ENCODE data around the gene EEF1AKMT2.

Gene EEF1AKMT2

GRCh38 chr10:124744102-124745050 lies 47.3 kb downstream of the EEF1AKMT2 start, which contains the start of gene FAM53B:
Gene FAM53B, minus strand, starts transcription at chr10:124744378. Its CDS starts 37,665 bp downstream, at chr10:124706713.
- DNase-seq (ENCODE audit: extremely low spot score): peak; percentile 86
- TF ChIP-seq CTCF (IDR thresholded peaks at IDR 0.05; ENCODE audit: control extremely low read depth, extremely low read depth, low read depth, missing control alignments): no peak
- POLR2A ChIA-PET: no interaction called here
- CTCF ChIA-PET: interaction anchor here (0.9 to 6.0 kb wide), 8 partner anchors 10 to 212 kb away, joined by 3 to 69 read pairs (median 6); partner anchors contain the start of gene ABRAXAS2

DNA sequence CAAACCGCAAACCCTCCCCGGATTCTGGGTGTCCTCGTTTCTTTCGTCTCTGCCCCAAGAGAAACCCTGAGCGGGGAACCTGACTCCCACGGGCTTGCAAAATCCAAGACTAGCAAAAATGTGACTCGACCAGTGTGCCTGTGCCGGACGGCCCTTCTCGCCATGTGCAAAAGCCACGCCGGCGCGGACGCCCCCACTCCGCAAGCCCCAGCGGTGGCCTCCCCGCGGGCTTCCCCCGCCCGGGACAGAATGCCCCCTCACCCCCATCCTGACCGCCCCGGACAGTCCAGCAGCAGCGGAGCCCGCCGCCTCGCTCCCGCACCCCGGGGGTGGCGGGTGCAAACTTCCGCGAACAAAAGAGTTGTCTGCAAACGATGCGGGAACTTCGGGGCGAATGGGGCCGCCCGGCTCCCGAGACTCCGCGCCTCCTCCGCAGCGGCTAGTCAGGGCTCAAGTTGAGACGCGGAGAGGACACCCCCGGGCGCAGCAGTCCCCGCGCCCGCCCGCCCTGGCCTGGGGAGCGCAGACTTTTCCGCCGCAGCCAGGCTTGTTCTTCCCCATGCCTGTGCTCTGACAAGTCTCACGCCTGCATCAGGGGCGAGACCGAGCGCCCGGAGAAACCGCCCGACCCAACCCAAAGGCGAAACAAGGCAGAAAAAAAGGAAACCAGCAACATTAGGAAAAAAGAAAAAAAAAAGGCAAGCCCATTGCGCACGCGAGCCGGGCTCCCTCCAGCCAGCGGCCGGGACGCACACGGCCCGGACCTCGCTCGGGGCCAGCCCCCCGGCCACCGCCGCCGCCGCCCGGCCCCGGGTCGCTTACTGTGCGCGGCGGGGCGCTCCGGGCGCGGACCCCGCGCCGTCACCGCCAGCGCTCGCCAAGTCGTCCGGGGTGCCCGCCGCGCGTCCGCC lies 48.2 kb downstream of the EEF1AKMT2 start:
- CTCF ChIA-PET: interaction anchor here (1.1 to 5.0 kb wide), 8 partner anchors 12 to 213 kb away, joined by 3 to 79 read pairs (median 50); no protein-coding TSS in a partner anchor
- TF ChIP-seq CTCF (IDR thresholded peaks at IDR 0.05; ENCODE audit: control extremely low read depth, extremely low read depth, low read depth, missing control alignments): no peak
- no peak for DNase-seq (ENCODE audit: extremely low spot score)
- POLR2A ChIA-PET: no interaction called here

GRCh38 chr10:124742413-124743190 lies 49.1 kb downstream of the EEF1AKMT2 start:
- POLR2A ChIA-PET: no interaction called here
- no peak for DNase-seq (ENCODE audit: extremely low spot score)
- CTCF ChIA-PET: interaction anchor here (1.1 to 5.0 kb wide), 21 partner anchors 7 to 212 kb away, joined by 3 to 79 read pairs (median 16); partner anchors contain the start of gene ABRAXAS2
- TF ChIP-seq CTCF (IDR thresholded peaks at IDR 0.05; ENCODE audit: control extremely low read depth, extremely low read depth, low read depth, missing control alignments): peak; percentile 27

DNA sequence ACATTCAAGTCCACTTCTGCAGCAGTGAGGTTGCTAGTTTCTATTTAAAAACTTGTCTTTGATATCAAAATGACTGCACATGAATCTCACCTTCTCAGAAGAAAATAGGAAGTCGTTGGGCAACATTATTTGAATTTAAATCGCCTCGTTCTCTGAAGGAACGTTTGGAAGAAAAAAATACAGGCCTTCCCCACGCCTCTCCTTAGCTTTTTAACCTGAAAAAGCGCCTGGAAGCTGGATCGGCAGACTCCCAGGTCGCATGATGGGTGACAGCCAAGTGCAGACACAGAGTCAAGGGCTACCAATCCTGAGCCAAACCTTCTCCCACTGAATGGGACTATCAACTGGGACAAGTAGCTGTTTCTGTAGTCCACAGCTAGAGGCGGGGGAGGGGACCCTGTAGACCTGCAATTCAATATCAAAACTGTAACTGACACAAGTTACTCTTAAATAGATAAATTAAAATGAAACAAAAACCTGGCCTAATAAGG lies 49.7 kb downstream of the EEF1AKMT2 start:
- POLR2A ChIA-PET: interaction anchor here (1.7 kb wide), 1 partner anchor 23 kb away, joined by 4 read pairs; no protein-coding TSS in a partner anchor
- no peak for DNase-seq (ENCODE audit: extremely low spot score)
- TF ChIP-seq CTCF (IDR thresholded peaks at IDR 0.05; ENCODE audit: control extremely low read depth, extremely low read depth, low read depth, missing control alignments): no peak
- CTCF ChIA-PET: interaction anchor here (0.6 to 5.0 kb wide), 42 partner anchors 8 to 320 kb away, joined by 3 to 79 read pairs (median 8); partner anchors contain the start of genes ABRAXAS2 and EEF1AKMT2

- ChIA-PET CTCF (interaction anchor here (0.6 to 5.0 kb wide), 47 partner anchors 9 to 321 kb away, joined by 3 to 79 read pairs (median 5); partner anchors contain the start of genes ABRAXAS2 and EEF1AKMT2), POLR2A (interaction anchor here (0.6 to 1.7 kb wide), 3 partner anchors 18 to 1740 kb away, joined by 3 to 4 read pairs (median 4); no protein-coding TSS in a partner anchor)
- TF ChIP-seq CTCF (IDR thresholded peaks at IDR 0.05; ENCODE audit: control extremely low read depth, extremely low read depth, low read depth, missing control alignments): peak; percentile 76
- peak; percentile 79 for DNase-seq (ENCODE audit: extremely low spot score)
These were observed 50.3 kb downstream of the EEF1AKMT2 start for GRCh38 chr10:124741281-124741921.

All from GM10248 (cell line).